Muscle of arm (tissue), 12 donors: ENCODE measurements around the gene CCR8. TPM values are rescaled to one million over a fixed set of nuclear protein-coding genes. Genes with fewer than 3 reads are reported as not detected.
"Not testable (repeated sequence)": the region's sequence is repeated elsewhere in the genome, so short reads cannot be mapped to it uniquely, and the experiment has no call there.

Source experiments
- DNase-seq: peaks from one replicate; pipeline ENCODE4 v3.0.0-alpha.2; 2013
- polyA plus RNA-seq, 12 donors: library from polyadenylated mRNA; unstranded; fragments of 120-200 nt; gene quantifications; one replicate each; pipeline ENCODE4 v1.2.1, GENCODE V29; 2013; ENCODE audit not compliant: insufficient read length in 12 of 12

CCR8 gene
- polyA plus RNA-seq, 12 donors, result 0.19 TPM; not detected in 11

GRCh38 chr3:39349080-39349479 is 19.6 kb downstream of the CCR8 start:
- no peak for DNase-seq

DNA sequence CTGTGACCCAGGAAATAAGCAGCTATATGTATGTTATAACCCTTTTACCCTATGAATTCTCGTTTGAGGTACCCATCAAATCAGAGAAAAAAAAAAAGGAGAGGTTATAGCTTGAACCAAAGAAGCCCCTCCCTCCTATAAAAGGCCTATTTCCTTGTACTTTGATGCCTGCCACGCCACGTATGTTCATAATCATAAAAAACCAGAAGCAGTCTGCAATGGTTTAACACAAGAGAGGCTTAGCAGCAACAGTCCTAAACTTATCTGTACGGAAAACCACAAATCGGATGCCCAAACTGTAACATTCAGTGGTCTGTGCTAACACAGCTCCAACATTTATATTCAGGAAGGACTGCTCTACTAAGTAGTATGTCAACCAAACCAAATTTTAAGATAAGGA is 21.2 kb downstream of the CCR8 start:
- DNase-seq, result no peak

- DNase-seq, result not testable (repeated sequence)
Measured at GRCh38 chr3:39351134-39351533, 21.6 kb downstream of the CCR8 start.

DNA sequence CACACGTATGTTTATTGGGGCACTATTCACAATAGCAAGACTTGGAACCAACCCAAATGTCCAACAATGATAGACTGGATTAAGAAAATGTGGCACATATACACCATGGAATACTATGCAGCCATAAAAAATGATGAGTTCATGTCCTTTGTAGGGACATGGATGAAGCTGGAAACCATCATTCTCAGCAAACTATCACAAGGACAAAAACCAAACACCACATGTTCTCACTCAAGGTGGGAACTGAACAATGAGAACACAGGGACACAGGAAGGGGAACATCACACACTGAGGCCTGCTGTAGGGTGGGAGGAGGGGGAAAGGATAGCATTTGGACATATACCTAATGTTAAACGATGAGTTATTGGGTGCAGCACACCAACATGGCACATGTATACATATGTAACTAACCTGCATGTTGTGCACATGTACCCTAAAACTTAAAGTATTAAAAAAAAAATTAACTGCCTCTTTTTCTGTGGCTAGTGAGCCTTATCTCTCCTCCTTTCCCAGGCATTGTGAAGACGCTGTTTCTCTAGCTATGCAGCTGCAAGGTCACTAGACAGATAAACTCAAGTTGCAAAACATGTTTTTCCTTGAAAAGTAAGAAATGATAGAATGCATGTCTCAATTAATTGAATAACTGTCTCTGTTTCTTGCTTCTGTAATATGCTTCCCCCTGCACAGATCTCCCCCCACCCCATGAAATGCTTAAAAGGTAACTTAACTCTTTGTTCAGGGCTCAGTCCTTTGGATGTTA is 23.8 kb downstream of the CCR8 start:
- DNase-seq, result not testable (repeated sequence)

GRCh38 chr3:39358333-39358732 is 28.8 kb downstream of the CCR8 start:
- DNase-seq, result no peak

DNA sequence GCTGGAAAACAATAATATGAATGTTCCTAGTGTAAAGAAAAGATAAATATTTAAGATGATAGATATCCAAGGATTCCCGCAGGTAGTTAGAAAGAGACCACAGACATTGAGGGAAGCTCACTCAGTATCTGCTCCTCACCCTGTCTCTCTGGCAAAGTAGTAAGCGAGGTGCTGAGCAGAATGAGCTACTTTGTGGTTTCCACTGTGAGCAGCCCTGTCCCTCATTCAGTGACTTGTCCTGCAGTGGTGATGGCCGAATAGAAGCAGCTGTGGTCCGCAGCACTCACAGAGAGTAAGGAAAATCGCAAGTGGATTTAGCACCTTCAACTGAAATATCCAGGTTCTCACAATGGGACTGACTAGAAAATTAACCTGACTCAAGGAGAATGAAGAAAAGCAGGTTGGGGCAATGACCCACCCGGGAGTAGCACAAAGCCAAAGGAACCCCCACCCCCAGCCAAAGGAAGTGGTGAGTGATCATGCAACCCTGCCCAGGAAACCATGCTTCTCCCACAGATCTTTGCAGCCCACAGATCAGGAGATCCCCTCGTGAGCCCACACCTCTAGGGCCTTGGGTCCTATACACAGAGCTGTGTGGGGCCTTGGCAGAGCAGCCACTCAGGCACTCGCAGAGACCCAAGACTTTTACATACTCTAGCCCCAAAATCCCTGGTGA is 31.9 kb downstream of the CCR8 start:
- no peak for DNase-seq

DNA sequence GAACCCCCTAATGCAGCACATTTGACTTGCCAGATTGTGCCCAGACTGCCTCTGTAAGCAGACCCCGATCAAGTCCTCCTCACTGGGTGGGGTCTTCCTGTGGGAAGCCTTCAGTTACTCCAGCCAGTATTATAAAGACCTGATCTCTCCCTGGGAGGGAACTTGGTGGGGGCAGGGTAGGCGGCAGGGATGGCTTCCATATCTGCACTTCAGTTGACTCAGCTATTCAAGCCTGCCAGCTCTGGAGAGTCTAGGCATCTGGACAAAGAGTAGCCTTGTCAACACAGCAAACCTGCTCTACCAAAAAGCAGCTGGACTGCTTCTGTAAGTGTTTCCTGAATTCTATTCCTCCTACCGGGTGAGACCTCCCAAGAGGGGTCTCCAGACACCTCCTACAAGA is 32.7 kb downstream of the CCR8 start:
- DNase-seq, result no peak

- no peak for DNase-seq
Measured at GRCh38 chr3:39362812-39363211, 33.3 kb downstream of the CCR8 start.

- DNase-seq, result not testable (repeated sequence)
Measured at GRCh38 chr3:39370450-39370849, 40.9 kb downstream of the CCR8 start.

DNA sequence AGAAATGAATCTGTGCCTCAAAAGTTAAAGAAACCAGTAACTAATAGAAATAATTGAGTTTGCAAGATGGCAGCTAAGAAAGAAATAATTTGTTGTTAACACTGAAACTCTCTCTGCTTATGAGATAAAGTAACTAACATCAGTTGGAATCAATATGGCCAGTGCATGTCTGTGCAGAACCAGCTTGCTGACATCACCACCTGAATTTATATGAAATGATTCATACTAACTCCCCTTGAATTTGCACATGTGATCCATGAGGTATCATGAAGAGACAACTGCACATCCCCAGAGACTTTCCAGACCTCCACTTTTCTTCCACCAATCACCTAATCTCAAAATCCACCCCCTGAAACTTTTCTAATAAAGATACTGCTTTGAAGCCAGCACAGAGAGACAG is 43.3 kb downstream of the CCR8 start:
- no peak for DNase-seq

DNA sequence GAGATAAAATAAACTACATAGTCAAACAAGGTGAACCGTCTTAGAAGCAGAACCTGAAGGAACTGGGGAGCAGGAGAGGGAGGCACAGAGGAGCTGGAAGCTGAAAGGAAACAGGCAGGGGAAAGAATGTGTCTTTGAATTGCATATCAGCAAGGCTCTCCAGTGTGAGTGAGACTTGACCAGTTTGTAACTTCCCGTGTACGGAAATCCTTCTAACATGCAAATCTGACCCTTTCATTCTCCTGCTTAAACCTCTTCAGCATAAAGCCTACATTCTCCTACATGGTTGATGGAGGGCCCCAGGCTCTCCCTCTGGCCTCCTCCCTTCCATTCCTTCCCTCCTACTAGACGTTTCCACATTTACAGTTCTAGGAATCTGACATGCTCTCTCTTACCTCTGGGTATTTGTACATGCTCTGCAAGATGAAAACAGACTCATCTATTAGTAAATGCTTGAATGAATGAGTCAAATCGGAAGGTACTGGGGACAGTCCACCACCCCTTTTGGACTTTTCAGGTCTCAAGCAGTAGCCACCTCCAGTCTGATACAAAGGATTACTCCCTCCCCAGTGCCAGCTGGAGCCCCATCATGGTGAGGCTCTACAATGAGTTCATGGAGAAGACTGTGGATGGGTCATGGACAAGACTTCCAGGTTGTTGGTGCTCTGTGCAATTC is 47.6 kb downstream of the CCR8 start:
- no peak for DNase-seq

- DNase-seq, result no peak
Measured at GRCh38 chr3:39378088-39378487, 48.6 kb downstream of the CCR8 start.

GRCh38 chr3:39378957-39379777 is 49.7 kb downstream of the CCR8 start:
- no peak for DNase-seq

DNA sequence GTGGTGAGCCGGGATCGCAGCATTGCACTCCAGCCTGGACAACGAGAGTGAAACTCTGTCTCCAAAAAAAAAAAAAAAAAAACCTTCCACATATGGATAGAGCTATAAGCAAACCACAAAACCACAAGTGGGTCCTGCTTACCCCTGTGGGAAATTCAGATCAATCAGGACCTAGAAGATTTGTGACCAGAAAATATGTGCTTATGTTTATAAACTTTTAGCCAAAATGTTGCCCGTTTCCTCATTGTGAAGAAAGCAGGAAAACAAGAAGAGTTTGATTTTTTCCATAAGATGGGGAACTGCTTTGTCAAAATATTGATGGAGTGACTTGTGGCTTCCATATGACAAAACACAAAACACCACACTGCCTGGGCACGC is 50.3 kb downstream of the CCR8 start:
- no peak for DNase-seq

DNA sequence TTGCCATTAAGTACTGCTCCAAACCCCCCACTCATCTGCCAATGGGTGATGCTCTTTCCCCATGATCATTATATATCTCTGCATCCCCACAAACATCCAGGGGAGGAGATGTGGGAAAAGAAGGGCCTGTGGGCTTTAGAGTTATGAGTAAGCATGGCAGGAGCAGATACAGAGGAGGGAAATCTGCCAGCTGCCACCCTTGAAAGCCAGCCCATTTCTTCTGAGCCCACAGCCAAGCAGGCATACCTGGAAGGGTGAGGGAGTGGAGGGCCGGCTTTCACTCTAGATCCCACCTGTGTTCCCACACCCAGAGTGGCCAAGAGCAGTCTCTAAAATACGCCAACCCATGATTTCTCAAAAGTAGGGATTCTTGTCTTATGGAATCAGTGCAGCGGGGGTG is 51.9 kb downstream of the CCR8 start:
- DNase-seq, result no peak

Other genes with a start within 250 kb of the CCR8 start
- gene GORASP1, start 222.1 kb upstream of the CCR8 start, polyA plus RNA-seq, result 10 to 100 TPM in 11 of 12 donors, not detected in 1; 30.5 to 60.3 (median 33.9) TPM
- 1 to 10 TPM in 10 of 12 donors, not detected in 2; 1.8 to 9.4 (median 3.4) TPM for gene TTC21A, start 222.0 kb upstream of the CCR8 start, polyA plus RNA-seq
- 10 to 100 TPM in 1 of 12 donors, 1 to 10 TPM in 10, not detected in 1; 3.8 to 15.8 (median 5.4) TPM for gene CSRNP1, start 176.1 kb upstream of the CCR8 start, polyA plus RNA-seq
- 100 to 1,000 TPM in 9 of 12 donors, 10 to 100 TPM in 2, not detected in 1; 45.8 to 329 (median 123) TPM for gene XIRP1, start 137.1 kb upstream of the CCR8 start, polyA plus RNA-seq
- gene CX3CR1, start 49.7 kb upstream of the CCR8 start, polyA plus RNA-seq, result 1 to 10 TPM in 11 of 12 donors, not detected in 1; 3.5 to 5.6 (median 4.2) TPM
- 10 to 100 TPM in 10 of 12 donors, 1 to 10 TPM in 1, not detected in 1; 5.5 to 22.8 (median 18.1) TPM for gene SLC25A38, start 53.7 kb downstream of the CCR8 start, polyA plus RNA-seq
- 1,000 to 10,000 TPM in 10 of 12 donors, 100 to 1,000 TPM in 1, not detected in 1; 862 to 2,369 (median 1,833) TPM for gene RPSA, start 77.0 kb downstream of the CCR8 start, polyA plus RNA-seq
- under 1 TPM in 8 of 12 donors, not detected in 4; 0.03 to 0.48 (median 0.14) TPM for gene MOBP, start 138.0 kb downstream of the CCR8 start, polyA plus RNA-seq